Fibroblast of mammary gland (primary cell): Measurements from ENCODE around the gene PCDHGA4.
A peak's percentile ranks its signal among the peaks of the same experiment; 100 is the strongest.

ENCODE experiments used
- DNase-seq: peaks from one replicate; pipeline ENCODE4 v3.0.0-alpha.2; 2010; ENCODE audit warnings: low read depth
- H3K4me3 ChIP-seq: 2 replicates; pipeline ENCODE4 v1.5.1; 2011; ENCODE audit warnings: low read depth, mild to moderate bottlenecking, low read length, moderate library complexity; ENCODE audit not compliant: control insufficient read depth
- TF ChIP-seq, protein P1 (sequence below): conservative IDR thresholded peaks from 2 replicates; pipeline ENCODE4 v1.5.1; 2011; ENCODE audit warnings: low read depth, low read length, inconsistent platforms; ENCODE audit not compliant: control insufficient read depth, insufficient read depth

The PCDHGA4 gene

DNA sequence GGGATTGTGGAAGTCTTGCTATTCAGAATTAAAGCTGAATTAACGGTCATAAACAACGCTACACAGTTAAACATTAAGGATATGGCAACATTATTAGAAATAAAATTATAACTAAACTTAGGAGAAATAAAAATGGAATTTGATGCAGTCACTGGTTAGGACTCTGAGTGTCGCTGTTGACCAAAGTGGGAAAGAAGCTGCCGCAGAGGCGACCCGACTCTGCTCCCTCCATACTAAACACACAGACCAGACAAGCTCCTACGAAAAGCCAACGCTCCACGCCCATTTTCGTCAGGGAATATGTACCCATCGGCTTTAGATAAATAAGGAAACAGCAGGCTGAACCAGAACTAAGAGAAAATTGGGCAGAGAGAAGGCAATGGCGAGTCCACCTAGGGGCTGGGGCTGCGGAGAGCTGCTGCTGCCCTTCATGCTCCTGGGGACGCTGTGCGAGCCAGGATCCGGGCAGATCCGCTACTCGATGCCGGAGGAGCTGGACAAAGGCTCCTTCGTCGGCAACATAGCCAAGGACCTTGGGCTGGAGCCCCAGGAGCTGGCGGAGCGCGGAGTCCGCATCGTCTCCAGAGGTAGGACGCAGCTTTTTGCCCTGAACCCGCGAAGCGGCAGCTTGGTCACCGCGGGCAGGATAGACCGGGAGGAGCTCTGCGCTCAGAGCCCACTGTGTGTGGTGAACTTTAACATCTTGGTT lies 9.3 kb downstream of the PCDHGA4 start, which contains the start of gene PCDHGA5:
PCDHGA5 (plus strand) TSS at position 211 of the 709 bp plus-strand sequence; CDS start at position 380, 169 bp downstream.
- H3K4me3 ChIP-seq = peak within 1 kb of the TSS; percentile 4
- TF ChIP-seq, protein P1, sequence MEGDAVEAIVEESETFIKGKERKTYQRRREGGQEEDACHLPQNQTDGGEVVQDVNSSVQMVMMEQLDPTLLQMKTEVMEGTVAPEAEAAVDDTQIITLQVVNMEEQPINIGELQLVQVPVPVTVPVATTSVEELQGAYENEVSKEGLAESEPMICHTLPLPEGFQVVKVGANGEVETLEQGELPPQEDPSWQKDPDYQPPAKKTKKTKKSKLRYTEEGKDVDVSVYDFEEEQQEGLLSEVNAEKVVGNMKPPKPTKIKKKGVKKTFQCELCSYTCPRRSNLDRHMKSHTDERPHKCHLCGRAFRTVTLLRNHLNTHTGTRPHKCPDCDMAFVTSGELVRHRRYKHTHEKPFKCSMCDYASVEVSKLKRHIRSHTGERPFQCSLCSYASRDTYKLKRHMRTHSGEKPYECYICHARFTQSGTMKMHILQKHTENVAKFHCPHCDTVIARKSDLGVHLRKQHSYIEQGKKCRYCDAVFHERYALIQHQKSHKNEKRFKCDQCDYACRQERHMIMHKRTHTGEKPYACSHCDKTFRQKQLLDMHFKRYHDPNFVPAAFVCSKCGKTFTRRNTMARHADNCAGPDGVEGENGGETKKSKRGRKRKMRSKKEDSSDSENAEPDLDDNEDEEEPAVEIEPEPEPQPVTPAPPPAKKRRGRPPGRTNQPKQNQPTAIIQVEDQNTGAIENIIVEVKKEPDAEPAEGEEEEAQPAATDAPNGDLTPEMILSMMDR = peak; percentile 15
- peak; percentile 28 for DNase-seq

GRCh38 chr5:141366016-141366896 lies 11.4 kb downstream of the PCDHGA4 start:
- H3K4me3 ChIP-seq = no peak overlapping the region
- TF ChIP-seq, protein P1 = no peak
- DNase-seq = no peak

- TF ChIP-seq, protein P1 = peak; percentile 44
- DNase-seq = peak; percentile 56
- peak within 1 kb of the TSS; percentile 22 for H3K4me3 ChIP-seq
Observed at GRCh38 chr5:141369994-141370848, 15.4 kb downstream of the PCDHGA4 start, which contains the start of gene PCDHGB3. Gene PCDHGB3, plus strand, starts transcription at chr5:141370242. Its CDS starts 153 bp downstream, at chr5:141370395.

DNA sequence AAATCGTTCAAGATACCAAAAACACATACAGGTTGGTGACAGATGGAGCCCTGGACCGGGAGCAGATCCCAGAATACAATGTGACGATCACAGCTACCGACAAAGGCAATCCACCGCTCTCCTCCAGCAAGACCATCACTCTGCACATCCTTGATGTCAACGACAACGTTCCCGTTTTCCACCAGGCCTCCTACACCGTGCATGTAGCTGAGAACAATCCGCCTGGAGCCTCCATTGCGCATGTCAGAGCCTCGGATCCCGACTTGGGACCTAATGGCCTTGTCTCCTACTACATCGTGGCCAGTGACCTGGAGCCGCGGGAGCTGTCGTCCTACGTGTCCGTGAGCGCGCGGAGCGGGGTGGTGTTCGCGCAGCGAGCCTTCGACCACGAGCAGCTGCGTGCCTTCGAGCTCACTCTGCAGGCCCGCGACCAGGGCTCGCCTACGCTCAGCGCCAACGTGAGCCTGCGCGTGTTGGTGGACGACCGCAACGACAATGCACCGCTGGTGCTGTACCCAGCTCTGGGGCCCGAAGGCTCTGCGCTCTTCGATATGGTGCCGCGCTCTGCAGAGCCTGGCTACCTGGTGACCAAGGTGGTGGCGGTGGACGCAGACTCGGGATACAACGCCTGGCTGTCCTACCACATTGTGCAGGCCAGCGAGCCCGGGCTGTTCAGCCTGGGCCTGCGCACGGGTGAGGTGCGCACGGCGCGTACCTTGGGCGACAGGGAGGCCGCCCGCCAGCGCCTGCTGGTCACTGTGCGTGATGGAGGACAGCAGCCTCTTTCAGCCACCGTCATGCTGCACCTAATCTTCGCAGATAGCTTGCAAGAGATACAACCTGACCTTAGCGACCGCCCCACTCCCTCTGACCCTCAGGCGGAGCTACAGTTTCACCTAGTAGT lies 17.0 kb downstream of the PCDHGA4 start:
- no peak for DNase-seq
- TF ChIP-seq, protein P1 = no peak
- no peak overlapping the region for H3K4me3 ChIP-seq

GRCh38 chr5:141373673-141374317 lies 19.0 kb downstream of the PCDHGA4 start, which contains the start of gene PCDHGA6:
Gene PCDHGA6, plus strand, starts transcription at chr5:141373891. Its CDS starts 193 bp downstream, at chr5:141374084.
- DNase-seq = peak; percentile 50
- H3K4me3 ChIP-seq = peak within 1 kb of the TSS; percentile 44
- TF ChIP-seq, protein P1 = peak; percentile 64
